AG04449 (cell line): ENCODE results near the gene FRMD1.

Experiments used
- CTCF ChIA-PET: fragments of 350-600 bp; formaldehyde crosslinking; extraction: SDS; loops from one replicate; lab custom pipeline; 2021; ENCODE audit warnings: antibody characterized with exemption; lab: Yijun Ruan, JAX
- POLR2A ChIA-PET: fragments of 400-600, 350-600 bp; formaldehyde crosslinking; extraction: SDS; loops from one replicate; lab custom pipeline; 2020; ENCODE audit warnings: antibody characterized with exemption, inconsistent platforms; lab: Yijun Ruan, JAX
- DNase-seq: peaks from one replicate; pipeline ENCODE4 v3.0.0-alpha.2; 2010; ENCODE audit warnings: low read depth, low spot score
- H3K4me3 ChIP-seq: 2 replicates; pipeline ENCODE4 v1.5.1; 2011; ENCODE audit warnings: low read depth, mild to moderate bottlenecking, control low read depth, low read length
- TF ChIP-seq, protein P1 (sequence below): IDR thresholded peaks from one replicate; pipeline ENCODE4 v1.5.1; 2011; ENCODE audit warnings: mild to moderate bottlenecking, moderate library complexity, low read length, control low read depth, inconsistent platforms; ENCODE audit not compliant: insufficient read depth; ENCODE audit errors: missing control alignments

FRMD1 gene

DNA sequence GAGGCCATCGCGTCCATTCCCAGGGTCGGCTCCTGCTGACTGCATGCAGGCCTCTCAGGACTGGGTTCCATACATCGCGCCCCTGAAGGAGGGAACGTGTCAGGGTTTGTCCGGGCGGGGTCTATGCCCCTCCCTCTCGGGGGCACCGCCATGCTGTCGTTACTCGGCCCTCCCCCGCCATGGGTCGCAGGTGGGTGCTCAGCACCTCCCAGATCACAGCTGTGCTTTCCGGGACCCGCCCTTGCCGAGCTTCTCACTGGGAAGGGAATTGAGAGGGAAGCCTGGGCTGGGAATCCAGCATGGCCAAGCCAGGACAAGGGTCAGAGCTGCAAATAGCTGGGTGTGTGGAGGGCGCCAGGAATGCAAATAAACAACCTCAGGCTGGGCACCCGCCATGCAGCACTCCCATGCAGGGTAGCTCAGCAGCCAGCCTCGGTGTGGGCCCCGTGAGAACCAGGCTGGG, at the start of gene FRMD1:
Gene FRMD1 (minus strand): TSS at position 270 of the 463 bp plus-strand sequence. CDS start 118 bp downstream, at position 152.
- POLR2A ChIA-PET = no interaction called here
- DNase-seq = no peak
- H3K4me3 ChIP-seq = no peak within 1 kb of the TSS
- CTCF ChIA-PET = no interaction called here
- TF ChIP-seq, protein P1, sequence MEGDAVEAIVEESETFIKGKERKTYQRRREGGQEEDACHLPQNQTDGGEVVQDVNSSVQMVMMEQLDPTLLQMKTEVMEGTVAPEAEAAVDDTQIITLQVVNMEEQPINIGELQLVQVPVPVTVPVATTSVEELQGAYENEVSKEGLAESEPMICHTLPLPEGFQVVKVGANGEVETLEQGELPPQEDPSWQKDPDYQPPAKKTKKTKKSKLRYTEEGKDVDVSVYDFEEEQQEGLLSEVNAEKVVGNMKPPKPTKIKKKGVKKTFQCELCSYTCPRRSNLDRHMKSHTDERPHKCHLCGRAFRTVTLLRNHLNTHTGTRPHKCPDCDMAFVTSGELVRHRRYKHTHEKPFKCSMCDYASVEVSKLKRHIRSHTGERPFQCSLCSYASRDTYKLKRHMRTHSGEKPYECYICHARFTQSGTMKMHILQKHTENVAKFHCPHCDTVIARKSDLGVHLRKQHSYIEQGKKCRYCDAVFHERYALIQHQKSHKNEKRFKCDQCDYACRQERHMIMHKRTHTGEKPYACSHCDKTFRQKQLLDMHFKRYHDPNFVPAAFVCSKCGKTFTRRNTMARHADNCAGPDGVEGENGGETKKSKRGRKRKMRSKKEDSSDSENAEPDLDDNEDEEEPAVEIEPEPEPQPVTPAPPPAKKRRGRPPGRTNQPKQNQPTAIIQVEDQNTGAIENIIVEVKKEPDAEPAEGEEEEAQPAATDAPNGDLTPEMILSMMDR = no peak

DNA sequence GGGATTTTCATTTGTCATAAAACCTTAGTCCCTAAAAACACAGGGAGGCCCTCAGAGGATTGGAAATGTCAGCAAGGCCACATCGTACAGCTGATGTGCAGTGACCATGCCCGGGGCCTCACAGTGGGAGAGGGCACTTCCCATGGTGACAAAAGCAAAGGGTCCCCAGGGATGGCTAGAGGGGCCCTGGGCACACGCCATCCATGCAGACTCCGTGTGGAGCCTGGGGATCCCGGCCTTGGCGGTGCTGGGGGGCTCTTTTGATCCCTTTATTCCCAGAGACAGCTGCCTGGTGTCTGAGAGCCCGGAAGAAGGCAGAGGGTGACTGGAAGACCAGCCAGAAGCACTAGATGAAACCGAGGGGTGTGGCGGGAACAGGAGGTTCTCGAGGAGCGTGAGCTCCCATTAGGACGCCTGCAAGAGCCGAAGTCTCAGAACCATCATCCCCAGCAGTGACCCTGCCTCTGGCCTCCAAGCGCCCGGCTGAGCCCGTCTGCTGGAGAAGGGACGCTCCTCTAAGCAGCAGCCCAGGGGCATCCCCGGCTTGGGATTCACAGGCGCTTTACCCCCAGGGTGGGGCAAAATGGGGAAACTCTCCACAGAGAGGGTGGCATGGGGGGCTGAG, 49.1 kb upstream of the FRMD1 start:
- CTCF ChIA-PET = interaction anchor here (0.8 kb wide), 1 partner anchor 9 kb away, joined by 3 read pairs; no protein-coding TSS in a partner anchor
- no peak for DNase-seq
- TF ChIP-seq, protein P1 = no peak
- POLR2A ChIA-PET = no interaction called here
- H3K4me3 ChIP-seq = no peak overlapping the region

DNA sequence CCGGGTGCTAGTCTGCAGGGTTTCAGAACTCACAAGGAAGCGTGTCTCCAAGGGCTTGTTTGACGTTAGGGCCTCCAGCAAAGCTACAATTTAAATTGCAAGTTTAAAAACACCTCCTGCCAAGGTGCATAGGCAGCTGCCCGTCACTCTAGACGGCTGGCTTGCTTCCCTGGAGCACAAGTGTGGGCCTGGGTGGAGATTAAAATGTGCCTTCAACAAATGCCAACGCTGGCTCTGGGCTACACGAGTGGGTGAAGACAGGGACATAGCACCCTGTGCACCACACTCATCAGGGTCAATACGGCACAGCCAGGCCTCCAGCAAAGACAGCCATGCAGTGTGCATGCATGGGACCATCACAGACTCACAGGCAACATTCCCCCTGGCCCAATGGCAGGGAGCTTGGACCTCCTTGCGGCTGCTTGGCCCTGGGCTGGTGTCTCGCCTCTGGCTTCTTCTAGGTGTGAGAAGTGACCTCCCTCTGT, 48.4 kb upstream of the FRMD1 start:
- ChIA-PET POLR2A (no interaction called here), CTCF (interaction anchor here (0.8 to 0.9 kb wide), 2 partner anchors 8 to 222 kb away, joined by 3 read pairs; no protein-coding TSS in a partner anchor)

DNA sequence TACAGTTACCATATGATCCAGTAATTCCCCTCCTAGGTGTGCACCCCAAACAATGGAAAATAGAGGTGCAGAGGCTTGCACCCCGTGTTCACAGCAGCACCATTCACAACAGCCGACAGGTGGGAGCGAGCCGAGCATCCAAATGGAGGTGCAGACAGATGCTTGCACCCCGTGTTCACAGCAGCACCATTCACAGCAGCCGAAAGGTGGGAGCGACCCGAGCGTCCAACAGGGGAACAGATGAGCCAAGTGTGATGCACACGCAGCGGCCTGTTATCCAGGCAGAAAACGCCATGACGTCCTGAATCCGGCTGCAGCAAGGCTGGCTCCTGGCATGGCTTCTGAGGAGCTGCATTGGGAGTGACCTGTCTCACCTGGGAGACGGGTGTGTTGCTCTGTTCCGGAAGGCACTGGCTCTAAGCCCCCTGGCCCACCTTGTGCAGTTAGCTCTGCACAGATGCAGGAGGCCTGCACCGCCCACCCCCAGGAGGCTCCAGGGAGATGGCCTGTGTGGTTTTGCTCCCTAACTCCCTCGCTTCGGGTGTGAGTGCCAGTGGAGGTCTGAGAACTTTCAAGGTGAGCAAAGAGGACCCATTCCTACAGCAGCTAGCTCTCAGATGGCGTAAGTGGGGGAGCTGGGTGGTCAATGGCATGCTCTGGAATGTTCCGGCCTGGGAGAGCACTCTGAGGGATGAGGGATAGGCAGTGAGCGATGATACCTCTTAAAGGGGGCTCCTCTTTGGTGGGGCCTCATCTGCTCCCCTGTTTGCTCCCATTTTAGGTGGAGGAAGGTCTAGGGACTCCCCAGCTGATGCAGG, 47.8 kb upstream of the FRMD1 start:
- DNase-seq = no peak
- TF ChIP-seq, protein P1 = no peak
- POLR2A ChIA-PET = no interaction called here
- H3K4me3 ChIP-seq = no peak overlapping the region
- CTCF ChIA-PET = interaction anchor here (0.9 kb wide), 1 partner anchor 221 kb away, joined by 3 read pairs; no protein-coding TSS in a partner anchor

More for the DNA sequence above, 48.4 kb upstream of the FRMD1 start:
- no peak overlapping the region for H3K4me3 ChIP-seq
- DNase-seq = no peak
- TF ChIP-seq, protein P1 = no peak

DNA sequence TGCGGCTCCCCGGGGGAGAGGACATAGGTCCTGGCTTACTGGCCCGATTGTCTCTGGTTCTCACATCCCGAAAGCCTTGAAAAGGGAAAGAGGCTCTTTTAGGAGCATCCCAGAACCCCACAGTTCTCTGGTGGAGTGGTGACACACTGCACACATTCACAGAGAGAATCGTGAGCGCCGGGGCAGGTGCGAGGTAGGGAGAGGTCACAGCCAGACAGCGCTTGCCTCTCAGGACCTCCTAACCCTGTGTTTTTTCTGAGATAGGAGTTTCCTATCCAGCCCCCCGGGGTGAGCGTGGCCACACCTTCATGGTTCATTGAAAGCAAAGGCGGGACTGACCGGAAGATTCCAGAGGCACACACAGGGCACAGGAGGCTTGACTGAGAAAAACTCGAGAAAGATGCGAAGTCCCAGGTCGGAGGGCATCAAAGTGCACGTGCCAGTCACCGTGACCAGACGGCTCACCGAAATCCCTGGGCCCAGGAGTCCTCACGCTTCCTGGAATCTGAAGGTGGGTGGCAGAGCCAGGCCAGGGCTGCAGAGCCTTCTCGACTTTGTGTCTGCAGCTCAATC, 46.5 kb upstream of the FRMD1 start:
- ChIA-PET CTCF (no interaction called here), POLR2A (no interaction called here)
- TF ChIP-seq, protein P1 = no peak
- no peak overlapping the region for H3K4me3 ChIP-seq
- no peak for DNase-seq
